ENCODE results near the gene ZNF646.

DNA sequence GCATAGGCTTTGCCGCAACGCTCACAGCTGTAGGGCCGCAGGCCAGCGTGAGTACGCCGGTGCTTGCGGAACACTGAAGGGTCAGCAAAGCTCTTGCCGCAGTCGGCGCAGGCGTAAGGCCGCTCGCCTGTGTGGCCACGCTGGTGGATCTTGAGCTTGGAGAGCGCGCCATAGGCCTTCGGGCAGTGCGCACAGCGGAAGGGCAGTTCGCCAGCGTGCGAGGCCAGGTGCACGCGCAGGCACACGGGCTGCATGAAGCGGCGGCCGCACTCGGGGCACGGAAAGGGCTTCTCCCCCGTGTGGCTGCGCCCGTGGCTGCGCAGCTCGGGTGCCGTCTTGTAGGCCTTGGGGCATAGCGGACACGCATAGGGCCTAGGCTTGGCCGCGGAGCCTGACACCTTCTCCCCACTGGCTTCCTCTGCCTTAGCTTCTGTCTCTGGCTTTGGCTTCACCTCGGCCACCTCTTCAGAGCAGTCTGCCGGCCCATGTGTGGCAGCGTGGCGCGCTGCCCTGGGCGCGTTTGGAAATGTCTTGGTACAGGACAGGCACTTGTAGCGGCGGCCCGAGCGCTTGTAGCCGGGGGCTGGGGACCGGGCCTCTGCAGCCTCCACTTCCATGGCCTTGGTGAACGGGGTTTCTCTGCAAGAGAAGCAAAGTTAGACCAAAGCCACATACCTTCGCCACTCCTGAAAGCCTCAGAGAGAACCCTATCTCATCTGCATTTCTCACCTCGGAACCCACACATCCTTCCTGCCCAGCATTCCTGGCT, 10.2 kb upstream of the ZNF646 start:
- TF ChIP-seq, protein P1, sequence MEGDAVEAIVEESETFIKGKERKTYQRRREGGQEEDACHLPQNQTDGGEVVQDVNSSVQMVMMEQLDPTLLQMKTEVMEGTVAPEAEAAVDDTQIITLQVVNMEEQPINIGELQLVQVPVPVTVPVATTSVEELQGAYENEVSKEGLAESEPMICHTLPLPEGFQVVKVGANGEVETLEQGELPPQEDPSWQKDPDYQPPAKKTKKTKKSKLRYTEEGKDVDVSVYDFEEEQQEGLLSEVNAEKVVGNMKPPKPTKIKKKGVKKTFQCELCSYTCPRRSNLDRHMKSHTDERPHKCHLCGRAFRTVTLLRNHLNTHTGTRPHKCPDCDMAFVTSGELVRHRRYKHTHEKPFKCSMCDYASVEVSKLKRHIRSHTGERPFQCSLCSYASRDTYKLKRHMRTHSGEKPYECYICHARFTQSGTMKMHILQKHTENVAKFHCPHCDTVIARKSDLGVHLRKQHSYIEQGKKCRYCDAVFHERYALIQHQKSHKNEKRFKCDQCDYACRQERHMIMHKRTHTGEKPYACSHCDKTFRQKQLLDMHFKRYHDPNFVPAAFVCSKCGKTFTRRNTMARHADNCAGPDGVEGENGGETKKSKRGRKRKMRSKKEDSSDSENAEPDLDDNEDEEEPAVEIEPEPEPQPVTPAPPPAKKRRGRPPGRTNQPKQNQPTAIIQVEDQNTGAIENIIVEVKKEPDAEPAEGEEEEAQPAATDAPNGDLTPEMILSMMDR (IDR thresholded peaks at IDR 0.05): no peak
- no peak for TF ChIP-seq ZFX (IDR thresholded peaks at IDR 0.05; ENCODE audit: borderline replicate concordance)
